Inferior parietal cortex (tissue), 1 donor: ENCODE measurements around the gene LILRA5.
"Not testable (repeated sequence)": the region's sequence is repeated elsewhere in the genome, so short reads cannot be mapped to it uniquely, and the experiment has no call there.

Source experiments
- DNase-seq: peaks from one replicate; pipeline ENCODE4 v3.0.0-alpha.2; 2016; ENCODE audit errors: extremely low spot score

LILRA5 gene

GRCh38 chr19:54305141-54305540, 7.8 kb downstream of the LILRA5 start:
- no peak for DNase-seq

DNA sequence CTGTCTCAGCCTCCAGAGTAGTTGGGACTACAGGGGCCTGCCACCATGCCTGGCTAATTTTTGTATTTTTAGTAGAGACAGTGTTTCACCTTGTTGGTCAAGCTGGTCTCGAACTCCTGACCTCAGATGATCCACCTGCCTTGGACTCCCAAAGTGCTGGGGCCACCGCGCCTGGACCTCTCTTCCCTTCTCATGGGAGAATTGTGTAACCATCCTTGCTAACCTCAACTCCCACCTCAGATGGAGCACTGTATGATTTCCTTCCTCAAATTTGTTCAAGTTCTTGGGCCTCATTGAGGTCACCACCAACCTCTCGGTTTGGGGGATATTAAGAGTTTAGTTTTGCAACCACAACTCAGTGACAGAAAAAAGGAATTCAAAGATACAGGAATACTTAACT, 10.7 kb downstream of the LILRA5 start:
- DNase-seq: no peak

DNA sequence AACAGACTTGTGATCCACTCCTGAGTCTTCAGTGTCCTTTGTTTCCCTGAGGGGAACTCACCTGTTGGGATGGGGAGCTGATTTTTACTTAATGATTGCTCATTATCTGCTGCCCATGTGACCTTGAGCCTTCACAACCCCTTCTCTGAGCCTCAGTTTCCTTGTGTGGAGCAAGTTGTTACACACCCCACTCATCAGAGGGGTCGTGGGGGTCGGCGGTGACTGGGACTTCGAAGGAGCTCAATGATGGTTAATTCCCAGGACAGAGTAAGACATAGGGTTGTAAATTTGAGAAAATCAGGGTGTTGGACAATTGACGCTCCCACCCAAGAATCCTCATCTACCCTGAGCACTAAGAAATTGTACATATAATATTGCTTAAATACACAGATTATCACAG, 13.5 kb downstream of the LILRA5 start:
- no peak for DNase-seq

GRCh38 chr19:54299126-54299498, 13.9 kb downstream of the LILRA5 start:
- no peak for DNase-seq

- no peak for DNase-seq
Measured at GRCh38 chr19:54298357-54299125, 14.4 kb downstream of the LILRA5 start.

DNA sequence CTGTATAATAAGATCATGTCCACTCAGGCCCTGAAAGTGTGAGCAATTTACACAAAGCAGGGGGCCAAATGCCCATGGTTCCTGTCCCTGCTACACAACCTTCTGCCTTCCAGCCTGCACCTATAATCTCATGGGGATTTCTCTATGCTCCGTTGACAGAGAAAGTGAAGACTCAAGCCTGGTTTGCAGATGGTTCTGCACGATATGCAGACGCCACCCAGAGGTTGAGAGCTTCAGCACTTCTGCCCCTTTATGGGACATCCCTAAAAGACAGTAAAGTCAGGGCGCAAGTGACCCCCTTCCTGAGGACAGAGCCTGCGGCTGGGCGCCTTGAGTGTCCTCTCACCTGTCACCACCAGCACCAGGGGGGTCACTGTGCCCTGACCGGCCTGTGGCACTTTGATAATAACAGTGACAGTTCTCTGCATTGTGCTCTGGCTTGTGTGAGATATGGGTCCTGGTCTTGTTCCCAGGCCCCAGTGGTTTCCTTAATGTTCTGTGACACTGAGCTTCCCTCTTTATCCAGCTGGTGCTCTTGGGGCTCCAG, 15.1 kb downstream of the LILRA5 start:
- no peak for DNase-seq

- DNase-seq: no peak
Measured at GRCh38 chr19:54294539-54294938, 18.4 kb downstream of the LILRA5 start.

GRCh38 chr19:54289160-54289559, 23.8 kb downstream of the LILRA5 start:
- not testable (repeated sequence) for DNase-seq

GRCh38 chr19:54287456-54287855, 25.5 kb downstream of the LILRA5 start:
- no peak for DNase-seq

DNA sequence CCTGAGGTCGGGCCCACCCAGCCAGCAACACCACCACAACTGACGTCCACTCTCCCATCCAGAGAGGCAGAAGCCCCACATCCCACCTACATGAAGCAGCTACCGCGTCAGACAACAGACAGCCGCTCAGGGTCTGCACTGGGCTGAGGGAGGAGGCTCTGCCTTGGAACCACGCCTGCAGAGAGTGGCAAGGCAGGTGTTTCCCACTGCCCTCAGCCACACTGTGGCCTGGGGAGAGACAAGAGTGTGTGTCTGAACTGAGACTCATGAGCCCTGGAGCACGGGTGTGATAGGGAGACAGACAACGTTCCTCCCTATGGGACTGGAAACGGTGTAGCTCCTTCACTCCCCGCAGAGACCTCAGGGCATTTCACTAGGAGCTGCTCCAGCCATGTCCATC, 26.7 kb downstream of the LILRA5 start:
- not testable (repeated sequence) for DNase-seq

DNA sequence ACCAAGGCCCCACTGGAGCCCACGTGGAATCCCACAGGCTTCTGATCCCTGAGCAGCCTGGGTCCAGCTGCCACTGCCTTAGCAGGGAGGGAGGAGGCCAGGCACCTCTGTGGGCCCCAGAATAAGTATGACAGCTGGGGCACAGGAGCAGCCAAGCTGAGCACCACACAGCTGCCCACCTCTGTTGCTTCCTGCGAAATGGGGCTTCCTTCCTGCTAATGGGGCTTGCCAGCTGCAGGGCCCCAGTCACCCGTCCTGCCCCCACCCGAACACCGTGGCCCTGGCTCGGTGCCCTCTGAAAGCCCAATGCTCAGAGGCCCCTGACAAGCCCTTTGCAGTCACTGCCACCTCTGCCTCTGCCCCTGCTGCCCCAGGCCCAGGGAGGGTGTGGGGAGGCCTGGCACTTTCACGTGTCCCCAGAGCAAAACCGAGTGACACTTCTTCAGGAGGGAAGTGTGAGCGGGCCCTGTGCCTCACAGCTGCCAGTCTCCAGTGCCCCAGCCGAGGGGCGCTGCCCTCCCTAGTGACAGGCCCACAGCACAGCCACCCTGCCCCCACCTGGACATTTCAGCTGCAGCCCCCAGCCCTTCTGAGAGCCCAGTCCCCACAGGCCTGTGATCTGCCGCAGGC, 27.4 kb downstream of the LILRA5 start:
- not testable (repeated sequence) for DNase-seq

GRCh38 chr19:54282686-54283470, 30.1 kb downstream of the LILRA5 start:
- DNase-seq: no peak

GRCh38 chr19:54281729-54282075, 31.3 kb downstream of the LILRA5 start:
- DNase-seq: not testable (repeated sequence)

- DNase-seq: no peak
Measured at GRCh38 chr19:54281007-54281728, 31.8 kb downstream of the LILRA5 start, which contains the start of gene LILRB2. Gene LILRB2 (minus strand): TSS chr19:54281110. CDS start chr19:54280496, 614 bp downstream.

DNA sequence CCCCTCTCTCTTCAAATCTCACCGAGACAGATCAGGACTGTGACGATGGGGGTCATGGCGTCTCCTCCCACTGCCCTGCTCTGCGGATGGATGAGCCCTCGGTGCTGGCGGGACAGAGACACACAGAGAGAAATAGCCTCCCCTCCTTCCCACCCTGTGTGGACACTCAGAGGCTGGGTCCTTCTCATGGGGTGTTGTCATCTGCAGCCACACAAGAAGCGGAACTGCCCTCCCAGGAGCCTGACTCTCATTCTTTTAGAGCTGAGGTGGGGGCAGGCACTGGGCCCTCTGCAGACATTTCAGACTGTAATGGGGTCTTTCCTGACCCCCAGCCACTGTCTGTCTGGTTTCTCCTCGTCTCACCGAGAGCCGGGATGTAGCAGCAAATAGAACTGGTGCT, 32.5 kb downstream of the LILRA5 start:
- not testable (repeated sequence) for DNase-seq

- DNase-seq: not testable (repeated sequence)
Measured at GRCh38 chr19:54280025-54280424, 32.9 kb downstream of the LILRA5 start.

- DNase-seq: no peak
Measured at GRCh38 chr19:54279406-54279962, 33.5 kb downstream of the LILRA5 start.

GRCh38 chr19:54278571-54279195, 34.3 kb downstream of the LILRA5 start:
- DNase-seq: not testable (repeated sequence)

- not testable (repeated sequence) for DNase-seq
Measured at GRCh38 chr19:54278056-54278455, 34.9 kb downstream of the LILRA5 start.

DNA sequence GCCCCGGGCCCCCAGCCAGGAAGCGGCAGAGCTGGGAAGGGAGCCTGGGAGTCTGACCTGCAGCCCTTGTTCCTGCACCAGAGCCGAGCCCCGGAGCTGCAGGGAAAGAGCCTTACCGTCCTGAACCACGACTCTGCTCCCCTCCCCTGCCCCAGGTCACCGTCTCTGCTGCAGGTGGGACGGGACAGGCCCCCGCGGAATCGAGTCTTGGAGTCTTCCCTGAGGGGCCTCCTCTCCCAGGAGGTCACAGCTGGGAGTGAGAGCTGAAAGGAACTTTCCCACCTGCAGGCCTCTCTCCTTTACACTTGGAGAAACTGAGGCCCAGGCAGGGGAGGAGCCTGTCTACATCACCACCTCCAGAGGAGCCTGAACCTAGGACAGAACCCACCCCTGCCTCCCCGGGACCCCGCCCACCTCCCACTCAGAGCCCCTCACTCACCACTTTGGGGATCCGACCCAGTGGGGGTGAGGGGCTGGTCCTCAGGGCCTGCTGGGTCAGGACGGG, 35.8 kb downstream of the LILRA5 start:
- not testable (repeated sequence) for DNase-seq

GRCh38 chr19:54275951-54276350, 37.0 kb downstream of the LILRA5 start:
- DNase-seq: no peak
